H1 (cell line): ENCODE results near the gene FADS2. TPM values are rescaled to one million over a fixed set of nuclear protein-coding genes. Genes with fewer than 3 reads are reported as not detected.

Experiments used
- CTCF ChIA-PET: fragments of 300-600 bp; sonication (Branson Sonifier 250); formaldehyde crosslinking; loops from one replicate; lab custom pipeline; 2021; ENCODE audit not compliant: partially characterized antibody; lab: Charles Lee
- POLR2A ChIA-PET: fragments of 300-600 bp; sonication (Branson Sonifier 250); formaldehyde crosslinking; loops from one replicate; lab custom pipeline; 2021; ENCODE audit warnings: inconsistent platforms; ENCODE audit not compliant: partially characterized antibody; lab: Charles Lee
- DNase-seq, 2 experiments: peaks; one replicate each; pipeline versions ENCODE4 v3.0.0 to v3.0.0-alpha.2; 2010 to 2022; ENCODE audit warnings: low spot score in 2 of 2, low read depth in 1 of 2, mixed read lengths in 1 of 2
- FAIRE-seq: peaks from 2 replicates; lab custom pipeline; 2011; peaks lifted over from hg19 to GRCh38; lab: Jason Lieb, UNC
- H2AFZ ChIP-seq: 2 replicates; pipeline ENCODE4 v1.8.1; 2012; ENCODE audit warnings: low read length, inconsistent platforms
- H2AK5ac ChIP-seq: 2 replicates; pipeline ENCODE4 v1.6.1; 2013; ENCODE audit warnings: low read depth, low read length
- H2BK120ac ChIP-seq: replicated peaks from 2 replicates; pipeline ENCODE3; 2013; ENCODE audit warnings: low read depth, low read length, inconsistent platforms
- H2BK12ac ChIP-seq: 2 replicates; pipeline ENCODE4 v1.6.1; 2013; ENCODE audit warnings: low read depth, low read length
- H2BK15ac ChIP-seq: 2 replicates; pipeline ENCODE4 v1.6.1; 2013; ENCODE audit warnings: low read length
- H2BK20ac ChIP-seq: 2 replicates; pipeline ENCODE4 v1.6.1; 2013; ENCODE audit warnings: low read length
- H2BK5ac ChIP-seq: 2 replicates; pipeline ENCODE4 v1.6.1; 2013; ENCODE audit warnings: low read depth, low read length
- H3K14ac ChIP-seq: 2 replicates; pipeline ENCODE4 v1.6.1; 2013; ENCODE audit warnings: inconsistent platforms; ENCODE audit not compliant: insufficient read length
- H3K18ac ChIP-seq: 2 replicates; pipeline ENCODE4 v1.6.1; 2013; ENCODE audit warnings: low read length; ENCODE audit errors: extremely low read depth
- H3K23ac ChIP-seq: 2 replicates; pipeline ENCODE4 v1.6.1; 2013; ENCODE audit warnings: inconsistent platforms; ENCODE audit not compliant: insufficient read length
- H3K23me2 ChIP-seq: 2 replicates; pipeline ENCODE4 v1.6.1; 2013; ENCODE audit warnings: low read depth, low read length
- H3K27ac ChIP-seq: 2 replicates; pipeline ENCODE4 v1.6.1; 2011; ENCODE audit warnings: low read depth, low read length, inconsistent platforms
- H3K27me3 ChIP-seq, 4 experiments: replicated peaks in 1 of 4; 1 replicate in 1 of 4; 2 replicates in 3 of 4; pipeline versions ENCODE4 v1.6.1 to v1.8.1; 2011 to 2013; ENCODE audit warnings: low read length in 3 of 4, mild to moderate bottlenecking in 3 of 4, inconsistent platforms in 2 of 4, mixed read lengths in 2 of 4, moderate library complexity in 1 of 4; ENCODE audit not compliant: control insufficient read depth in 3 of 4, insufficient read depth in 3 of 4; ENCODE audit errors: extremely low read depth in 1 of 4
- H3K36me3 ChIP-seq, 4 experiments: 2 replicates each; pipeline versions ENCODE4 v1.6.1 to v1.8.1; 2011 to 2013; ENCODE audit warnings: mild to moderate bottlenecking in 4 of 4, low read length in 3 of 4, moderate library complexity in 2 of 4, control low read depth in 1 of 4, inconsistent platforms in 1 of 4; ENCODE audit not compliant: insufficient read depth in 4 of 4, control insufficient read depth in 2 of 4
- H3K4ac ChIP-seq: replicated peaks from 2 replicates; pipeline ENCODE3; 2013; ENCODE audit warnings: low read length, low read depth, mixed read lengths, inconsistent platforms; ENCODE audit not compliant: insufficient read length
- H3K4me1 ChIP-seq, 4 experiments: replicated peaks in 1 of 4; 1 replicate in 1 of 4; 2 replicates in 3 of 4; pipeline versions ENCODE4 v1.6.1 to v1.8.1; 2011 to 2013; ENCODE audit warnings: low read length in 3 of 4, inconsistent platforms in 2 of 4, mixed read lengths in 1 of 4; ENCODE audit not compliant: insufficient read depth in 4 of 4, control insufficient read depth in 3 of 4
- H3K4me2 ChIP-seq, 2 experiments: 2 replicates each; pipeline versions ENCODE4 v1.6.1 to v1.8.1; 2011 to 2013; ENCODE audit warnings: low read depth in 2 of 2, low read length in 2 of 2, control low read depth in 1 of 2, inconsistent platforms in 1 of 2, mild to moderate bottlenecking in 1 of 2; ENCODE audit not compliant: insufficient read depth in 1 of 2
- H3K4me3 ChIP-seq, 4 experiments: fragments of 200-600, 300-600 bp in 1 of 4; sonication (generic), shearing (Covaris generic), sonication (Bioruptor Twin) in 1 of 4; 2 replicates each; pipeline versions ENCODE4 v1.5.1 to v1.8.1; 2011 to 2016; ENCODE audit warnings: low read length in 4 of 4, low read depth in 3 of 4, control low read depth in 2 of 4, inconsistent platforms in 2 of 4, mild to moderate bottlenecking in 2 of 4, mixed read lengths in 1 of 4, moderate library complexity in 1 of 4; ENCODE audit not compliant: insufficient read depth in 2 of 4; ENCODE audit errors: extremely low read depth in 1 of 4
- H3K56ac ChIP-seq: replicated peaks from 2 replicates; pipeline ENCODE3; 2013; ENCODE audit warnings: low read depth, mild to moderate bottlenecking, mixed read lengths, low read length, inconsistent platforms; ENCODE audit not compliant: insufficient read length
- H3K79me1 ChIP-seq: 2 replicates; pipeline ENCODE4 v1.6.1; 2013; ENCODE audit warnings: low read depth, low read length, control low read depth
- H3K79me2 ChIP-seq, 2 experiments: 2 replicates each; pipeline versions ENCODE4 v1.6.1 to v1.8.1; 2012 to 2013; ENCODE audit warnings: low read length in 2 of 2, mild to moderate bottlenecking in 2 of 2, inconsistent platforms in 1 of 2; ENCODE audit not compliant: insufficient read depth in 2 of 2, control insufficient read depth in 1 of 2
- H3K9ac ChIP-seq, 4 experiments: replicated peaks in 1 of 4; 1 replicate in 1 of 4; 2 replicates in 3 of 4; pipeline versions ENCODE4 v1.6.1 to v1.8.1; 2011 to 2013; ENCODE audit warnings: low read depth in 3 of 4, low read length in 3 of 4, control low read depth in 2 of 4, mild to moderate bottlenecking in 2 of 4, moderate library complexity in 2 of 4, inconsistent platforms in 1 of 4; ENCODE audit errors: extremely low read depth in 1 of 4
- H3K9me3 ChIP-seq, 2 experiments: 2 replicates each; pipeline versions ENCODE4 v1.6.1 to v1.8.1; 2012 to 2013; ENCODE audit warnings: mild to moderate bottlenecking in 2 of 2, moderate library complexity in 2 of 2, control low read depth in 1 of 2, inconsistent platforms in 1 of 2, low read depth in 1 of 2, low read length in 1 of 2, mixed read lengths in 1 of 2; ENCODE audit not compliant: insufficient read depth in 2 of 2
- H4K20me1 ChIP-seq, 2 experiments: replicated peaks in 1 of 2; 2 replicates each; pipeline versions ENCODE3 to v1.8.1; 2011 to 2013; ENCODE audit warnings: inconsistent platforms in 2 of 2, low read length in 2 of 2, mild to moderate bottlenecking in 1 of 2; ENCODE audit not compliant: insufficient read depth in 2 of 2, control insufficient read depth in 1 of 2
- H4K5ac ChIP-seq: 2 replicates; pipeline ENCODE4 v1.6.1; 2013; ENCODE audit warnings: low read length, low read depth, mixed read lengths, inconsistent platforms; ENCODE audit not compliant: insufficient read length
- H4K8ac ChIP-seq: 2 replicates; pipeline ENCODE4 v1.8.0; 2013; ENCODE audit warnings: mild to moderate bottlenecking, moderate library complexity, low read length, inconsistent platforms; ENCODE audit not compliant: insufficient read depth; ENCODE audit errors: extremely low read depth
- H4K91ac ChIP-seq: replicated peaks from 2 replicates; pipeline ENCODE3; 2013; ENCODE audit warnings: low read length, mixed read lengths, inconsistent platforms; ENCODE audit not compliant: insufficient read length
- CHD2 ChIP-seq: IDR thresholded peaks from 2 replicates; pipeline ENCODE4 v1.6.1; 2012; ENCODE audit warnings: low read length, improper control_type of control experiment
- WGBS, 2 experiments: shearing (Covaris generic) in 1 of 2; methylation state at CpG; one replicate each; pipeline versions ENCODE4 v1.1.6 to v1.1.7; 2013 to 2015; ENCODE audit warnings: low lambda C conversion rate in 2 of 2, mixed read lengths in 2 of 2, inconsistent platforms in 1 of 2, low coverage in 1 of 2, missing lambda C conversion rate in 1 of 2; ENCODE audit not compliant: insufficient replicate concordance in 2 of 2, insufficient coverage in 1 of 2, insufficient read length in 1 of 2; ENCODE audit errors: extremely low coverage in 1 of 2, missing lambda C conversion rate in 1 of 2; 5-methylcytosine and 5-hydroxymethylcytosine counted together
- polyA plus RNA-seq, 7 experiments: library from polyadenylated mRNA; depleted of rRNA in 3 of 7; stranded (reverse) in 5 of 7; unstranded in 2 of 7; fragments of >200 nt in 5 of 7; fragments of 200-250 nt in 2 of 7; gene quantifications; 1 replicate in 5 of 7; 2 replicates in 1 of 7; 4 replicates in 1 of 7; pipeline versions ENCODE4 v1.2.1 to v1.2.3, GENCODE V29; 2011 to 2013; ENCODE audit warnings: missing spikeins in 2 of 7, mixed read lengths in 2 of 7
- total RNA-seq: library from RNA; stranded (reverse); fragmentation: NEBNext Ultra II Directional; extraction: Animal tissue kit (Norgen Biotek cat#: 25700); gene quantifications from 2 replicates; pipeline ENCODE4 v1.2.1, GENCODE V29; 2021
- TF ChIP-seq, protein P1 (sequence below), 3 experiments: IDR thresholded peaks; 1 replicate in 2 of 3; 2 replicates in 1 of 3; pipeline versions ENCODE4 v1.5.1 to v1.6.1; 2011; ENCODE audit warnings: low read length in 3 of 3, mild to moderate bottlenecking in 3 of 3, inconsistent platforms in 2 of 3, low read depth in 1 of 3, moderate library complexity in 1 of 3; ENCODE audit not compliant: insufficient read depth in 1 of 3; ENCODE audit errors: control extremely low read depth in 1 of 3

FADS2 gene
- total and polyA plus RNA-seq, 2 of the 8 experiments (the other 6 are each of a cell fraction or from before 2014, with no cell fraction given), result 499 to 701 TPM

- Histone ChIP-seq H3K79me2 (peaks cover 0 to 2% of the 10 kb centered on the region in 2 experiments; a peak in 1 of 4 replicates), H3K27me3 (no peaks in the 10 kb centered on the region), H3K27ac (no peak overlapping the region), H3K9me3 (no peaks in the 10 kb centered on the region), H2AK5ac (no peak overlapping the region), H2BK20ac (no peak overlapping the region), H2BK15ac (no peak overlapping the region; the same call in 1 of the 2 replicates), H4K5ac (peak overlapping the region; percentile 26), H2BK5ac (no peak overlapping the region; the same call in 1 of the 2 replicates), H2BK12ac (peak overlapping the region; percentile 43; the same call in 1 of the 2 replicates), H3K56ac (no peak overlapping the region), H3K23ac (no peak overlapping the region), H4K91ac (peak overlapping the region; percentile 42), H4K20me1 (peaks cover 2 to 4% of the 10 kb centered on the region in 2 experiments), H3K4me3 (peak overlapping the region; percentile 69 to 81 (median 74)), H3K79me1 (no peaks in the 10 kb centered on the region; the same call in 1 of the 2 replicates), H2AFZ (peak overlapping the region; percentile 29; the same call in 1 of the 2 replicates), H3K18ac (peak overlapping the region; percentile 96), H3K23me2 (peaks cover 8% of the 10 kb centered on the region; the same call in 1 of the 2 replicates), H4K8ac (0 out of 2 replicates have a peak overlapping the region, but pooled peaks have one; percentile 38), H3K4ac (peak overlapping the region; percentile 46), H3K4me2 (peak overlapping the region; percentile 90 to 98), H2BK120ac (no peak overlapping the region), H3K9ac (peak overlapping the region; percentile 2 to 52 (median 36); a peak in 6 of 7 replicates), H3K36me3 (no peaks in the 10 kb centered on the region), H3K4me1 (peaks cover 0 to 11% (median 8%) of the 10 kb centered on the region in 4 experiments; a peak in 6 of 7 replicates), H3K14ac (no peak overlapping the region)
- no peak for TF ChIP-seq CHD2
- TF ChIP-seq, protein P1, sequence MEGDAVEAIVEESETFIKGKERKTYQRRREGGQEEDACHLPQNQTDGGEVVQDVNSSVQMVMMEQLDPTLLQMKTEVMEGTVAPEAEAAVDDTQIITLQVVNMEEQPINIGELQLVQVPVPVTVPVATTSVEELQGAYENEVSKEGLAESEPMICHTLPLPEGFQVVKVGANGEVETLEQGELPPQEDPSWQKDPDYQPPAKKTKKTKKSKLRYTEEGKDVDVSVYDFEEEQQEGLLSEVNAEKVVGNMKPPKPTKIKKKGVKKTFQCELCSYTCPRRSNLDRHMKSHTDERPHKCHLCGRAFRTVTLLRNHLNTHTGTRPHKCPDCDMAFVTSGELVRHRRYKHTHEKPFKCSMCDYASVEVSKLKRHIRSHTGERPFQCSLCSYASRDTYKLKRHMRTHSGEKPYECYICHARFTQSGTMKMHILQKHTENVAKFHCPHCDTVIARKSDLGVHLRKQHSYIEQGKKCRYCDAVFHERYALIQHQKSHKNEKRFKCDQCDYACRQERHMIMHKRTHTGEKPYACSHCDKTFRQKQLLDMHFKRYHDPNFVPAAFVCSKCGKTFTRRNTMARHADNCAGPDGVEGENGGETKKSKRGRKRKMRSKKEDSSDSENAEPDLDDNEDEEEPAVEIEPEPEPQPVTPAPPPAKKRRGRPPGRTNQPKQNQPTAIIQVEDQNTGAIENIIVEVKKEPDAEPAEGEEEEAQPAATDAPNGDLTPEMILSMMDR (IDR thresholded peaks at IDR 0.05; ENCODE audit: control extremely low read depth in 1 of 3, insufficient read depth in 1 of 3, low read depth in 1 of 3, low read length in 3 of 3), result 0 out of 4 replicates have a peak, but pooled peaks of 1 of the 3 experiments have one; percentile 2
- CTCF ChIA-PET, result interaction anchor here (0.6 to 23.2 kb wide), 7 partner anchors 9 to 450 kb away, joined by 3 to 658 read pairs (median 6); partner anchors contain the start of gene BEST1
- DNase-seq (peak in 1 of 2 experiments; percentile 77), FAIRE-seq (no peak)
- POLR2A ChIA-PET, result interaction anchor here (0.7 to 1.0 kb wide), 4 partner anchors 9 to 59 kb away, joined by 3 to 4 read pairs (median 4); partner anchors contain the start of gene BEST1
- WGBS, 2 experiments, result 5% methylated on average over 35 of the region's 38 CpGs; no CpG with 5 or more reads in 1 of the 2 experiments
Observed at GRCh38 chr11:61890529-61891330, 62.6 kb downstream of the FADS2 start.
